ENCODE data around the gene RAB11A.

- no peak for TF ChIP-seq CTCF (IDR thresholded peaks at IDR 0.05)
- no peak for TF ChIP-seq POLR2A (IDR thresholded peaks at IDR 0.05)
These were observed 34.2 kb downstream of the RAB11A start for GRCh38 chr15:65903296-65904073.

Measured in right lobe of liver (tissue), 4 donors.